Measurements from ENCODE around the gene ATP10B.

Gene ATP10B

DNA sequence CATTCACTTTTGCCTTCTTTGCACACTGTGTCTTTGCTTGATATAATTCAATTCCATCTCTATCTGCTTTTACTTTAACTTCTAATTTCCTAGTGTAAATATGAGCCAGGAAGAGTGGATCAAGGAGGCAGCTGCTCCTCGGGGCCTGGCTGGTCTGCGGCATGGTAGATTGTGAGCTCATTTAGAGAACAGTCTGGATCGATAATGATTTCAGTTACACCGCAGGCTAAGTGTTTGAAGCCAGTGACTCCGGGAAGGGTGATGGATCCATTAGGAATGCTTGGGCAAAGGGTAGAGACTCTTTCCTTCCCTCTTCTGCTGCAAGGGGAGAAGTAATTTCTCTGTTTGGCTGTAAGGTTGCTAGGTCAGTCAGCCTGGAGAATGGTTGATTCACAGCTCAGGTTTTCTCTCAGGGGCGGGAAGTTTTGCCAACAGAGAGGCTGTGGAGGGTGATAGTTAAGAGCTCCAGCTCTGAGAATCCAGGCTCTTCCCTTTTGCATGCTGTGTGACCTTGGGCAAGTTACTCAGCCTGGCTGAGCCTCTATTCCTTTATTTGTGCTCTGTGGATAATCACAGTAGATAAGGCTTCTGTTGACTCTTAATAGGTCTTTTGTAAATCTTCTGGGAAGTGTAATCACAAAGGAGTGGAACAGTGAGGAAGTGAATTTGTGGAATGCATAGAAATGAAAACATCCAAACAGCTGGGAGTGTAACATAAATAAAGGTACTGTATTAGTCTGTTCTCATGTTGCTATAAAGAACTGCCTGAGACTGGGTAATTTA lies 331.2 kb downstream of the ATP10B start:
- TF ChIP-seq, protein P1, sequence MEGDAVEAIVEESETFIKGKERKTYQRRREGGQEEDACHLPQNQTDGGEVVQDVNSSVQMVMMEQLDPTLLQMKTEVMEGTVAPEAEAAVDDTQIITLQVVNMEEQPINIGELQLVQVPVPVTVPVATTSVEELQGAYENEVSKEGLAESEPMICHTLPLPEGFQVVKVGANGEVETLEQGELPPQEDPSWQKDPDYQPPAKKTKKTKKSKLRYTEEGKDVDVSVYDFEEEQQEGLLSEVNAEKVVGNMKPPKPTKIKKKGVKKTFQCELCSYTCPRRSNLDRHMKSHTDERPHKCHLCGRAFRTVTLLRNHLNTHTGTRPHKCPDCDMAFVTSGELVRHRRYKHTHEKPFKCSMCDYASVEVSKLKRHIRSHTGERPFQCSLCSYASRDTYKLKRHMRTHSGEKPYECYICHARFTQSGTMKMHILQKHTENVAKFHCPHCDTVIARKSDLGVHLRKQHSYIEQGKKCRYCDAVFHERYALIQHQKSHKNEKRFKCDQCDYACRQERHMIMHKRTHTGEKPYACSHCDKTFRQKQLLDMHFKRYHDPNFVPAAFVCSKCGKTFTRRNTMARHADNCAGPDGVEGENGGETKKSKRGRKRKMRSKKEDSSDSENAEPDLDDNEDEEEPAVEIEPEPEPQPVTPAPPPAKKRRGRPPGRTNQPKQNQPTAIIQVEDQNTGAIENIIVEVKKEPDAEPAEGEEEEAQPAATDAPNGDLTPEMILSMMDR (conservative IDR thresholded peaks at IDR 0.05; ENCODE audit: low read depth): no peak
- ChIA-PET POLR2A (ENCODE audit: low non-redundant PET) (no interaction called here), CTCF (no interaction called here)
- DNase-seq (ENCODE audit: low spot score): no peak
- no peak overlapping the region for H3K27ac ChIP-seq

- H3K27ac ChIP-seq: no peak overlapping the region
- POLR2A ChIA-PET (ENCODE audit: low non-redundant PET): no interaction called here
- CTCF ChIA-PET: no interaction called here
- no peak for DNase-seq (ENCODE audit: low spot score)
- TF ChIP-seq, protein P1 (conservative IDR thresholded peaks at IDR 0.05; ENCODE audit: low read depth): no peak
These were observed 335.1 kb downstream of the ATP10B start for GRCh38 chr5:160516696-160517530.

DNA sequence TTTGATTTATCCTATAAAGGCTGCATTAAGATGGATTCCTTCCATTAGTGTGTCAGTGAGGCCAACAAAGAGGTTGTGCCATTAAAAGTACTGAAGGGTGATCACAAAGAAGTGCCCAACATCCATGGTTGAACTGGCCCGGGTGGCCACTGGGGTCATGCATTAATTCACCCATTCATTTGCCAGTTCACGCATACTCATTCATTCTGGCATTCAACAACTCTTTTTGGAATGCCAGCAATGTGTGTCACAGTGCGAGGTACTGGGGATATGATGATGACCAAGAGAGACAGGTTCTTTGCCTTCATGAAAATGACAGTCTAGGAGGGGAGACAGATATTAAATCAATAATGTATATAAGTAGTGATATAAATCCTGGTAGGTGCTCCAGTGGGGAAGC lies 337.1 kb downstream of the ATP10B start:
- no peak for DNase-seq (ENCODE audit: low spot score)
- CTCF ChIA-PET: no interaction called here
- TF ChIP-seq, protein P1 (conservative IDR thresholded peaks at IDR 0.05; ENCODE audit: low read depth): no peak
- POLR2A ChIA-PET (ENCODE audit: low non-redundant PET): no interaction called here
- H3K27ac ChIP-seq: no peak overlapping the region

GRCh38 chr5:160514191-160514590 lies 337.8 kb downstream of the ATP10B start:
- ChIA-PET POLR2A (ENCODE audit: low non-redundant PET) (no interaction called here), CTCF (no interaction called here)
- DNase-seq (ENCODE audit: low spot score): no peak
- H3K27ac ChIP-seq: no peak overlapping the region
- TF ChIP-seq, protein P1 (conservative IDR thresholded peaks at IDR 0.05; ENCODE audit: low read depth): no peak

DNA sequence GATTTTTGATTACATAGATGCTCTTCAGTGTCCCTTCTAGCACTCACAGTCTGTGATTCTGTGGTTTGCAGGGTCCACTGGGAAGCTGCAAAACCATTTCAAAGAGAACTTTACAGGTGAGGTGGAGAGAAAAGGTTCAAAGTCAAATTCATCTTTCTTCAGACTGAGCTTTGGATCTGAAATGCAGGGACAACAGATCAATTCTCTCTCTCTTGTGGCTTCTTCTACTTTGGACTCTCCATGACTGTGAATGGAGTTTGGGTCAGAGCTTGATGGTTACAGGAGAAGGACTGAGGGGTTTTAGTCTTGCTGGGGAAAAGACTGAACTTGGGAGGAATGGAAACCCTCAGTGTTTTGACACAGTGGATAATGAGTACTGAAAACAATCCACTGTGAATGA lies 338.5 kb downstream of the ATP10B start:
- TF ChIP-seq, protein P1 (conservative IDR thresholded peaks at IDR 0.05; ENCODE audit: low read depth): no peak
- DNase-seq (ENCODE audit: low spot score): no peak
- ChIA-PET POLR2A (ENCODE audit: low non-redundant PET) (no interaction called here), CTCF (no interaction called here)
- no peak overlapping the region for H3K27ac ChIP-seq

All from RWPE1 (cell line).